Measurements from ENCODE around the gene NTM. TPM values are rescaled to one million over a fixed set of nuclear protein-coding genes. Genes with fewer than 3 reads are reported as not detected.

The NTM gene
- total and polyA plus RNA-seq, 2 donors from 2014 or later = 0.92 to 10.3 TPM

GRCh38 chr11:131412061-131412460, 41.6 kb downstream of the NTM start:
- Histone ChIP-seq H3K4me1 (ENCODE audit: control insufficient read depth in 2 of 3, insufficient read depth in 2 of 3, low read depth in 1 of 3, low read length in 3 of 3) (no peaks in the 10 kb centered on the region), H3K4me3 (ENCODE audit: low read length in 3 of 3) (no peak overlapping the region), H3K9me3 (ENCODE audit: control insufficient read depth in 2 of 3, insufficient read depth in 1 of 3, low read length in 3 of 3) (no peaks in the 10 kb centered on the region), H3K27ac (ENCODE audit: low read depth in 2 of 2, low read length in 2 of 2) (no peak overlapping the region), H3K9ac (ENCODE audit: low read length in 3 of 3) (no peak overlapping the region), H3K27me3 (ENCODE audit: control insufficient read depth, insufficient read depth, low read length) (no peaks in the 10 kb centered on the region), H3K36me3 (ENCODE audit: control insufficient read depth in 2 of 3, insufficient read depth in 3 of 3, low read length in 3 of 3) (no peaks in the 10 kb centered on the region)
- FAIRE-seq = no peak
- no peak for DNase-seq
- intact Hi-C loops (cut with DNase I) = no loop called here
- no peak for TF ChIP-seq CTCF (IDR thresholded peaks at IDR 0.05; ENCODE audit: borderline replicate concordance, extremely low read depth, insufficient read depth)

- Histone ChIP-seq H3K9ac (ENCODE audit: low read length in 3 of 3) (no peak overlapping the region), H3K9me3 (ENCODE audit: control insufficient read depth in 2 of 3, insufficient read depth in 1 of 3, low read length in 3 of 3) (no peaks in the 10 kb centered on the region), H3K27ac (ENCODE audit: low read depth in 2 of 2, low read length in 2 of 2) (no peak overlapping the region), H3K27me3 (ENCODE audit: control insufficient read depth, insufficient read depth, low read length) (no peaks in the 10 kb centered on the region), H3K4me3 (ENCODE audit: low read length in 3 of 3) (no peak overlapping the region), H3K4me1 (ENCODE audit: control insufficient read depth in 2 of 3, insufficient read depth in 2 of 3, low read depth in 1 of 3, low read length in 3 of 3) (no peaks in the 10 kb centered on the region), H3K36me3 (ENCODE audit: control insufficient read depth in 2 of 3, insufficient read depth in 3 of 3, low read length in 3 of 3) (no peaks in the 10 kb centered on the region)
- no peak for DNase-seq
- intact Hi-C loops (cut with DNase I) = no loop called here
- no peak for TF ChIP-seq CTCF (IDR thresholded peaks at IDR 0.05; ENCODE audit: borderline replicate concordance, extremely low read depth, insufficient read depth)
- FAIRE-seq = no peak
These were observed 42.8 kb downstream of the NTM start for GRCh38 chr11:131413217-131413616.

GRCh38 chr11:131418189-131418588, 47.8 kb downstream of the NTM start:
- no peak overlapping the region for H3K9ac ChIP-seq (ENCODE audit: low read length in 3 of 3)
- H3K27me3 ChIP-seq (ENCODE audit: control insufficient read depth, insufficient read depth, low read length) = no peaks in the 10 kb centered on the region
- no peaks in the 10 kb centered on the region for H3K4me1 ChIP-seq (ENCODE audit: control insufficient read depth in 2 of 3, insufficient read depth in 2 of 3, low read depth in 1 of 3, low read length in 3 of 3)
- TF ChIP-seq CTCF (IDR thresholded peaks at IDR 0.05; ENCODE audit: borderline replicate concordance, extremely low read depth, insufficient read depth) = no peak
- no peak overlapping the region for H3K27ac ChIP-seq (ENCODE audit: low read depth in 2 of 2, low read length in 2 of 2)
- FAIRE-seq = no peak
- intact Hi-C loops (cut with DNase I) = no loop called here
- no peaks in the 10 kb centered on the region for H3K36me3 ChIP-seq (ENCODE audit: control insufficient read depth in 2 of 3, insufficient read depth in 3 of 3, low read length in 3 of 3)
- no peak for DNase-seq
- no peaks in the 10 kb centered on the region for H3K9me3 ChIP-seq (ENCODE audit: control insufficient read depth in 2 of 3, insufficient read depth in 1 of 3, low read length in 3 of 3)
- no peak overlapping the region for H3K4me3 ChIP-seq (ENCODE audit: low read length in 3 of 3)
